ENCODE data around the gene HNRNPL.

- TF ChIP-seq CTCF (IDR thresholded peaks at IDR 0.05; ENCODE audit: control extremely low read depth in 1 of 3, insufficient read depth in 1 of 3, low read depth in 1 of 3, low read length in 3 of 3) (no peak), EP300 (IDR thresholded peaks at IDR 0.05; ENCODE audit: borderline replicate concordance in 1 of 2, low read depth in 2 of 2, low read length in 2 of 2) (no peak), BRCA1 (IDR thresholded peaks at IDR 0.05; ENCODE audit: low read depth, low read length) (no peak), POLR2AphosphoS5 (IDR thresholded peaks at IDR 0.05; ENCODE audit: low read depth, low read length) (no peak), GTF2F1 (IDR thresholded peaks at IDR 0.05; ENCODE audit: borderline replicate concordance, low read depth, low read length) (no peak), USF2 (IDR thresholded peaks at IDR 0.05; ENCODE audit: low read length) (no peak), RNF2 (IDR thresholded peaks at IDR 0.05; ENCODE audit: borderline replicate concordance, low read depth, low read length, missing control alignments, poor library complexity, severe bottlenecking) (no peak), POLR2A (IDR thresholded peaks at IDR 0.05; ENCODE audit: control extremely low read depth in 1 of 2, low read depth in 2 of 2, low read length in 2 of 2) (no peak), JUND (IDR thresholded peaks at IDR 0.05; ENCODE audit: low read length) (no peak)
These were observed 39.1 kb upstream of the HNRNPL start for GRCh38 chr19:38888876-38889275.

All from H1 (cell line).